Measurements from ENCODE around the gene PTPRG.

Gene PTPRG

GRCh38 chr3:61841988-61842387 is 280.6 kb downstream of the PTPRG start:
- DNase-seq, result no peak

GRCh38 chr3:61844346-61844745 is 283.0 kb downstream of the PTPRG start:
- no peak for DNase-seq

- no peak for DNase-seq
Measured at GRCh38 chr3:61846488-61846887, 285.1 kb downstream of the PTPRG start.

GRCh38 chr3:61847784-61848462 is 286.6 kb downstream of the PTPRG start:
- no peak for DNase-seq

GRCh38 chr3:61848885-61849284 is 287.5 kb downstream of the PTPRG start:
- no peak for DNase-seq

GRCh38 chr3:61853912-61854311 is 292.5 kb downstream of the PTPRG start:
- no peak for DNase-seq

- DNase-seq, result no peak
Measured at GRCh38 chr3:61855211-61855610, 293.8 kb downstream of the PTPRG start.

GRCh38 chr3:61857297-61857696 is 295.9 kb downstream of the PTPRG start:
- DNase-seq, result no peak

- no peak for DNase-seq
Measured at GRCh38 chr3:61858054-61858453, 296.7 kb downstream of the PTPRG start.

GRCh38 chr3:61861410-61861809 is 300.0 kb downstream of the PTPRG start:
- no peak for DNase-seq

GRCh38 chr3:61862614-61863289 is 301.4 kb downstream of the PTPRG start:
- DNase-seq, result no peak

GRCh38 chr3:61863579-61863978 is 302.2 kb downstream of the PTPRG start:
- DNase-seq, result no peak

GRCh38 chr3:61864886-61865285 is 303.5 kb downstream of the PTPRG start:
- DNase-seq, result no peak

GRCh38 chr3:61865466-61866152 is 304.2 kb downstream of the PTPRG start:
- no peak for DNase-seq

- DNase-seq, result no peak
Measured at GRCh38 chr3:61866153-61866542, 304.8 kb downstream of the PTPRG start.

GRCh38 chr3:61866961-61867461 is 305.6 kb downstream of the PTPRG start:
- no peak for DNase-seq

GRCh38 chr3:61868499-61868898 is 307.1 kb downstream of the PTPRG start:
- no peak for DNase-seq

- no peak for DNase-seq
Measured at GRCh38 chr3:61869371-61869770, 308.0 kb downstream of the PTPRG start.

- no peak for DNase-seq
Measured at GRCh38 chr3:61871644-61872043, 310.3 kb downstream of the PTPRG start.

- DNase-seq, result no peak
Measured at GRCh38 chr3:61872077-61872706, 310.8 kb downstream of the PTPRG start.

- DNase-seq, result no peak
Measured at GRCh38 chr3:61875046-61875844, 313.9 kb downstream of the PTPRG start.

- DNase-seq, result no peak
Measured at GRCh38 chr3:61875976-61876671, 314.8 kb downstream of the PTPRG start.
